SK-N-SH (cell line): ENCODE data around the gene KCNQ4.

Experiments used
- CTCF ChIP-seq: fragments of 200-600 bp; sonication (generic); IDR thresholded peaks from 2 replicates; pipeline ENCODE4 v1.6.1; 2017; ENCODE audit warnings: antibody characterized with exemption, mild to moderate bottlenecking, moderate library complexity
- EP300 ChIP-seq, 2 experiments: IDR thresholded peaks; 2 replicates each; pipeline versions ENCODE4 v1.4.0 to v1.6.1; 2012; ENCODE audit warnings: borderline replicate concordance in 1 of 2, low read depth in 1 of 2, low read length in 1 of 2
- FOXJ3 ChIP-seq: sonication (generic); formaldehyde crosslinking; IDR thresholded peaks from 2 replicates; pipeline ENCODE4 v1.5.1; 2020; ENCODE audit warnings: mild to moderate bottlenecking, missing genetic modification reagents
- GABPA ChIP-seq: IDR thresholded peaks from 2 replicates; pipeline ENCODE4 v1.4.0; 2012; ENCODE audit warnings: low read depth, mild to moderate bottlenecking
- GATA2 ChIP-seq: sonication (generic); formaldehyde crosslinking; IDR thresholded peaks from 2 replicates; pipeline ENCODE4 v1.5.0; 2020; ENCODE audit warnings: mild to moderate bottlenecking, missing genetic modification reagents
- MAX ChIP-seq: IDR thresholded peaks from 2 replicates; pipeline ENCODE4 v1.4.0; 2012; ENCODE audit warnings: low read depth
- NRF1 ChIP-seq: IDR thresholded peaks from 2 replicates; pipeline ENCODE4 v1.6.1; 2012; ENCODE audit warnings: low read depth, mild to moderate bottlenecking, low read length
- PBX3 ChIP-seq: IDR thresholded peaks from 2 replicates; pipeline ENCODE4; 2012
- POLR2AphosphoS5 ChIP-seq: IDR thresholded peaks from 2 replicates; pipeline ENCODE4 v1.6.1; 2012; ENCODE audit warnings: low read depth, low read length
- REST ChIP-seq: IDR thresholded peaks from 2 replicates; pipeline ENCODE4 v1.6.1; 2012; ENCODE audit warnings: mild to moderate bottlenecking, low read depth, low read length, moderate library complexity
- RFX5 ChIP-seq: IDR thresholded peaks from 2 replicates; pipeline ENCODE4 v1.6.1; 2012; ENCODE audit warnings: mild to moderate bottlenecking, improper control_type of control experiment, low read length
- SIN3A ChIP-seq: IDR thresholded peaks from 2 replicates; pipeline ENCODE4 v1.6.1; 2012; ENCODE audit warnings: low read depth, mild to moderate bottlenecking, low read length, moderate library complexity, borderline replicate concordance
- TAF1 ChIP-seq: IDR thresholded peaks from 2 replicates; pipeline ENCODE4 v1.6.1; 2012; ENCODE audit warnings: low read depth, mild to moderate bottlenecking, low read length, moderate library complexity, borderline replicate concordance
- USF2 ChIP-seq: fragments of 150-350 bp; IDR thresholded peaks from 2 replicates; pipeline ENCODE4 v1.6.1; 2017; ENCODE audit warnings: antibody characterized with exemption, low read length, low read depth, borderline replicate concordance

GRCh38 chr1:40837601-40838000 is 54.0 kb downstream of the KCNQ4 start:
- TF ChIP-seq RFX5, result no peak
- no peak for TF ChIP-seq NRF1
- no peak for TF ChIP-seq USF2
- no peak for TF ChIP-seq MAX
- no peak for TF ChIP-seq CTCF
- TF ChIP-seq POLR2AphosphoS5, result no peak
- no peak for TF ChIP-seq FOXJ3 (CRISPR knock-in tag)
- TF ChIP-seq SIN3A, result no peak
- no peak for TF ChIP-seq REST
- no peak for TF ChIP-seq EP300 (IDR thresholded peaks at IDR 0.05; ENCODE audit: borderline replicate concordance in 1 of 2, low read depth in 1 of 2, low read length in 1 of 2)
- no peak for TF ChIP-seq PBX3
- no peak for TF ChIP-seq GABPA
- TF ChIP-seq GATA2 (CRISPR knock-in tag), result no peak
- no peak for TF ChIP-seq TAF1
